ENCODE measurements around the gene CCDC43. TPM values are rescaled to one million over a fixed set of nuclear protein-coding genes. Genes with fewer than 3 reads are reported as not detected.
A peak's percentile ranks its signal among the peaks of the same experiment; 100 is the strongest.

Gene CCDC43
- total and polyA plus RNA-seq, 2 of the 13 experiments (the other 11 are each of a cell fraction or from before 2014, with no cell fraction given) = 17.5 to 94.8 TPM

DNA sequence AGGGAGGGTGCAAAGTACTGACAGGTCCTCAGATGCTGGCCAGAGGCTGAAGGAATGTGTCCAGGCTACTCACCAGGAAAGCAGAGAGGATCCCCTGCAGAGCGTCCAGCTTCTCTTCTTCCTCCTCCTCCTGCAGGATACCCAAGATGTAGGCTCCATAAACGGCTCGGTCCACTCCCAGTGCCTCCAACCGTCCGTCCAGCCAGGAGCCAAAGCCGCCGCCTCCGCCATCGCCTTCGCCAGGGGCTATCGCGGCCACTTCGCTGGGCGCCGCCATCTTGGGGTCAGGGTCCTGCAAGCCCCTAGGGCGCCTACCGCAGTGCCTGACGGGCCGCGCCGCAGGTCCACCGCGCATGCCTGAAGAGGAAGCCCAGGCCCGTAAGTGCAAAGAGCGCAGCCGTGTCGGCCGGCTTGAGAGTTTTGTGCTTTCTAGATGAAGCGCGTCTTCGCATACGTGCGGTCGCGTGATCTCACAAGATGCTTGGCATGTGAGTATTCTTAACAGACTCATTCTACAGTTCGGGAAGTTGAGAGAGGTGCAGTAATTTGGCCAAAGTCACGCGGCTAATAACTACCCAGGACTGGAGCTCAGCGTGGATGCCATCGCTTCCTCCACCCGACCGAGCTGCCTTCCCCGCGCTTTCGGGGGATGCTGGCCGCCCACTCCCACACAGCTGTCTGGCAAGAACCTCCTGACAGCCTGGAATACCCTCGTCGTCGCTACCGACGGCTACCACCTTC, at the start of gene CCDC43 (continued):
- TF ChIP-seq ZSCAN20 (CRISPR knock-in tag; IDR thresholded peaks at IDR 0.05; ENCODE audit: borderline replicate concordance) (peak; percentile 84; the same call in 1 of the 2 replicates), ATAD3A (CRISPR knock-in tag; IDR thresholded peaks at IDR 0.05) (no peak), MEIS2 (CRISPR knock-in tag; IDR thresholded peaks at IDR 0.05) (peak; percentile 92), MXI1 (IDR thresholded peaks at IDR 0.05; ENCODE audit: borderline replicate concordance, low read depth, low read length) (peak; percentile 86; the same call in 2 of the 3 replicates), MAFK (conservative IDR thresholded peaks at IDR 0.05 in 1 of 2, IDR thresholded peaks at IDR 0.05 in 1 of 2; ENCODE audit: low read length in 2 of 2) (no peak), MEF2D (CRISPR knock-in tag; IDR thresholded peaks at IDR 0.05) (no peak), PITX1 (CRISPR knock-in tag; IDR thresholded peaks at IDR 0.05) (peak; percentile 73), TEAD3 (CRISPR knock-in tag; optimal IDR thresholded peaks at IDR 0.05; ENCODE audit: borderline replicate concordance) (peak; percentile 75), ZNF619 (CRISPR knock-in tag; IDR thresholded peaks at IDR 0.05) (peak; percentile 88), SP4 (CRISPR knock-in tag; IDR thresholded peaks at IDR 0.05) (peak; percentile 58), KLF12 (CRISPR knock-in tag; IDR thresholded peaks at IDR 0.05; ENCODE audit: borderline replicate concordance) (peak; percentile 73; the same call in 1 of the 2 replicates), SNAPC2 (CRISPR knock-in tag; IDR thresholded peaks at IDR 0.05) (peak; percentile 91), FOXO1 (CRISPR knock-in tag; IDR thresholded peaks at IDR 0.05) (peak; percentile 49; the same call in 1 of the 2 replicates)
- TF ChIP-seq, protein P1, sequence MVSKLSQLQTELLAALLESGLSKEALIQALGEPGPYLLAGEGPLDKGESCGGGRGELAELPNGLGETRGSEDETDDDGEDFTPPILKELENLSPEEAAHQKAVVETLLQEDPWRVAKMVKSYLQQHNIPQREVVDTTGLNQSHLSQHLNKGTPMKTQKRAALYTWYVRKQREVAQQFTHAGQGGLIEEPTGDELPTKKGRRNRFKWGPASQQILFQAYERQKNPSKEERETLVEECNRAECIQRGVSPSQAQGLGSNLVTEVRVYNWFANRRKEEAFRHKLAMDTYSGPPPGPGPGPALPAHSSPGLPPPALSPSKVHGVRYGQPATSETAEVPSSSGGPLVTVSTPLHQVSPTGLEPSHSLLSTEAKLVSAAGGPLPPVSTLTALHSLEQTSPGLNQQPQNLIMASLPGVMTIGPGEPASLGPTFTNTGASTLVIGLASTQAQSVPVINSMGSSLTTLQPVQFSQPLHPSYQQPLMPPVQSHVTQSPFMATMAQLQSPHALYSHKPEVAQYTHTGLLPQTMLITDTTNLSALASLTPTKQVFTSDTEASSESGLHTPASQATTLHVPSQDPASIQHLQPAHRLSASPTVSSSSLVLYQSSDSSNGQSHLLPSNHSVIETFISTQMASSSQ (IDR thresholded peaks at IDR 0.05; ENCODE audit: low read depth) = no peak
- TF ChIP-seq, protein P1 (CRISPR knock-in tag; IDR thresholded peaks at IDR 0.05; ENCODE audit: borderline replicate concordance) = no peak
- TF ChIP-seq, protein P2, sequence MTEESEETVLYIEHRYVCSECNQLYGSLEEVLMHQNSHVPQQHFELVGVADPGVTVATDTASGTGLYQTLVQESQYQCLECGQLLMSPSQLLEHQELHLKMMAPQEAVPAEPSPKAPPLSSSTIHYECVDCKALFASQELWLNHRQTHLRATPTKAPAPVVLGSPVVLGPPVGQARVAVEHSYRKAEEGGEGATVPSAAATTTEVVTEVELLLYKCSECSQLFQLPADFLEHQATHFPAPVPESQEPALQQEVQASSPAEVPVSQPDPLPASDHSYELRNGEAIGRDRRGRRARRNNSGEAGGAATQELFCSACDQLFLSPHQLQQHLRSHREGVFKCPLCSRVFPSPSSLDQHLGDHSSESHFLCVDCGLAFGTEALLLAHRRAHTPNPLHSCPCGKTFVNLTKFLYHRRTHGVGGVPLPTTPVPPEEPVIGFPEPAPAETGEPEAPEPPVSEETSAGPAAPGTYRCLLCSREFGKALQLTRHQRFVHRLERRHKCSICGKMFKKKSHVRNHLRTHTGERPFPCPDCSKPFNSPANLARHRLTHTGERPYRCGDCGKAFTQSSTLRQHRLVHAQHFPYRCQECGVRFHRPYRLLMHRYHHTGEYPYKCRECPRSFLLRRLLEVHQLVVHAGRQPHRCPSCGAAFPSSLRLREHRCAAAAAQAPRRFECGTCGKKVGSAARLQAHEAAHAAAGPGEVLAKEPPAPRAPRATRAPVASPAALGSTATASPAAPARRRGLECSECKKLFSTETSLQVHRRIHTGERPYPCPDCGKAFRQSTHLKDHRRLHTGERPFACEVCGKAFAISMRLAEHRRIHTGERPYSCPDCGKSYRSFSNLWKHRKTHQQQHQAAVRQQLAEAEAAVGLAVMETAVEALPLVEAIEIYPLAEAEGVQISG (CRISPR knock-in tag; IDR thresholded peaks at IDR 0.05) = peak; percentile 95
- TF ChIP-seq, protein P3, sequence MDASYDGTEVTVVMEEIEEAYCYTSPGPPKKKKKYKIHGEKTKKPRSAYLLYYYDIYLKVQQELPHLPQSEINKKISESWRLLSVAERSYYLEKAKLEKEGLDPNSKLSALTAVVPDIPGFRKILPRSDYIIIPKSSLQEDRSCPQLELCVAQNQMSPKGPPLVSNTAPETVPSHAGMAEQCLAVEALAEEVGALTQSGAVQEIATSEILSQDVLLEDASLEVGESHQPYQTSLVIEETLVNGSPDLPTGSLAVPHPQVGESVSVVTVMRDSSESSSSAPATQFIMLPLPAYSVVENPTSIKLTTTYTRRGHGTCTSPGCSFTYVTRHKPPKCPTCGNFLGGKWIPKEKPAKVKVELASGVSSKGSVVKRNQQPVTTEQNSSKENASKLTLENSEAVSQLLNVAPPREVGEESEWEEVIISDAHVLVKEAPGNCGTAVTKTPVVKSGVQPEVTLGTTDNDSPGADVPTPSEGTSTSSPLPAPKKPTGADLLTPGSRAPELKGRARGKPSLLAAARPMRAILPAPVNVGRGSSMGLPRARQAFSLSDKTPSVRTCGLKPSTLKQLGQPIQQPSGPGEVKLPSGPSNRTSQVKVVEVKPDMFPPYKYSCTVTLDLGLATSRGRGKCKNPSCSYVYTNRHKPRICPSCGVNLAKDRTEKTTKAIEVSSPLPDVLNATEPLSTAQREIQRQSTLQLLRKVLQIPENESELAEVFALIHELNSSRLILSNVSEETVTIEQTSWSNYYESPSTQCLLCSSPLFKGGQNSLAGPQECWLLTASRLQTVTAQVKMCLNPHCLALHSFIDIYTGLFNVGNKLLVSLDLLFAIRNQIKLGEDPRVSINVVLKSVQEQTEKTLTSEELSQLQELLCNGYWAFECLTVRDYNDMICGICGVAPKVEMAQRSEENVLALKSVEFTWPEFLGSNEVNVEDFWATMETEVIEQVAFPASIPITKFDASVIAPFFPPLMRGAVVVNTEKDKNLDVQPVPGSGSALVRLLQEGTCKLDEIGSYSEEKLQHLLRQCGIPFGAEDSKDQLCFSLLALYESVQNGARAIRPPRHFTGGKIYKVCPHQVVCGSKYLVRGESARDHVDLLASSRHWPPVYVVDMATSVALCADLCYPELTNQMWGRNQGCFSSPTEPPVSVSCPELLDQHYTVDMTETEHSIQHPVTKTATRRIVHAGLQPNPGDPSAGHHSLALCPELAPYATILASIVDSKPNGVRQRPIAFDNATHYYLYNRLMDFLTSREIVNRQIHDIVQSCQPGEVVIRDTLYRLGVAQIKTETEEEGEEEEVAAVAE (CRISPR knock-in tag; IDR thresholded peaks at IDR 0.05; ENCODE audit: borderline replicate concordance) = no peak; the same call in 1 of the 2 replicates
